SH-SY5Y (cell line): ENCODE results near the gene MLLT3.

ENCODE experiments used
- GATA2 ChIP-seq: IDR thresholded peaks from 2 replicates; pipeline ENCODE4 v1.6.1; 2011; ENCODE audit warnings: mild to moderate bottlenecking, low read depth, low read length
- GATA3 ChIP-seq: IDR thresholded peaks from 2 replicates; pipeline ENCODE4 v1.6.1; 2011; ENCODE audit warnings: low read depth, mild to moderate bottlenecking, low read length, moderate library complexity

The MLLT3 gene

DNA sequence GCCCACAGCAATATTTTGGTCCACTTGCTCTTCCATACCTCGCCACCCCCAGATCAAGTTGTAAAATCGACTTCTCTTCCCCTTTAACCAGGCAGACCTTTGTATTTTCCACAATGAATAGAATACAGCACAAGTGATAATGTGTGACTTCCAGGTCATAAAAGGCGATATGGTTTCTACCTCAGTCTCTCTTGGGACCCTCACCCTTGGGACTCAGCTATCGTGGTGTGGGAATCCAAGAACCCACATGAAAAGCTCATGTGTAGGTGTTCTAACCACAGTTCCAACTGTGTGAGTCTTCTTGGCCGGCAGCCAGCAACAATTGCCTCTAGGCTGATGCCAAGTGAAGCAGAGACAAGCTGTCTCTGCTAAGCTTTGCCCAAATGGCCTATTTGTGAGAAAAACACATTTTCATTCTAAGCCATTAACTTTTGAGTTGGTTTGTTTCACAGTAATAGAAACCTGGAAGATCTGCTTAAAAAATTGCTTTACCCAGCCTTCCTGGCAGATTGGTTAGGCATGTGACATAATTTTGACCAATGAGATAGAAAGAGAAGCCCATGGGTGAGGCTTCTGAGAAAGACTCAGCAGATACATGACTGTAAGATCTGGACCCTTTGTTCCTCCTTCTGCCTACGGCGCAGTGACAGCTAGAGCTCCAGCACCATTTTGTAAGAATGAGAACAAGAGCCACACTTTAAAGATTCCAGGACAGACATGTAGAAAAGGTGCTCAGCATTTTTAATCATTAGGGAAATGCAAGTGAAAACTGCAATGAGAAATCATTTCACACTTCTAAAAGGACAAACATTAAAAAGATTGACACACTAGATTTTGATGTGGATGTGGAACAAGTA, 18.3 kb upstream of the MLLT3 start:
- TF ChIP-seq GATA3 (no peak), GATA2 (no peak)

DNA sequence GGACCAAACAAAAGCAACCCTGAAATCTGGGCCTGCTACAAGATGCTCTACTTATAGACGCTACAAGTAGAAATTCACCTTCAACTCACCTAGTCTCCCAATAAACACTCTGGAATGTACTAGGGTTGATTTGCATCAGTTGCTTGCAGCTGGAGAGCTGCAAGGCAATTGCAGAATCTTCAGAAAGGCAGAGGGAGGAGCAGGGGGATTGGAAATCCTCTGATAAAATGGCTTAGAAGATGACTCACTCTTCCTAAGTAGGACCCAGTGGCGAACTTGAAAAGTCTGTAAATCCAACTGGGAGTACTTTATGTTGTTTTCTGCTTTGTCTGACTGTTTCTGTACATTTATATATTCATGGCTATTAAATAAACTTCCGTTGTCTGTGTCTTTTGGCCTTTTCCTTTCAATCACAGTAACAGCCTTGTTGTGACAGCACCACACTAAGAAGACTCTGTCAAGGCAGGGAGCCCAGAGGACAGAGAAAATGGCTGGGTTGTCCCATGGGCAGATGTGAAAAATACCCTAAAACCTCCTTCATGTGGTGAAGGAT, 14.7 kb upstream of the MLLT3 start:
- TF ChIP-seq GATA2 (no peak), GATA3 (no peak)

DNA sequence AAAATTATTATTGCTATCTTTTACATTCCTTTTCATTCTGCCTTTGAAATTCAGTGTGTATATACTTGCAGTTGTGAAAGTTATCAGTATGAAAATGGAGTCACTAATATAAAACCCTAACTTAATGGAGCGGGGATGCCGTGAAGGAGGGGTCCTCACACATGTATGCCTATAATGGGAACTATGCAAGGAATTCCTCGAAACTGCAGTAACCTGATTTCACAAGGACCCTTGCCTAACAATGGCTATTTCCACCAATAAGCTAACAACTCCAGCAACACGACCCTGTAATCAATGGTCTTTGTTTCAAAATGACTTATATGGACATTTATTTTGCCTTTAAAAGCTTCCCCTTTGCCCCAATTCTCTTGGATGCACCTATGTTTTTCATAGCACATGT, 12.6 kb upstream of the MLLT3 start:
- TF ChIP-seq GATA2: no peak
- TF ChIP-seq GATA3: no peak

DNA sequence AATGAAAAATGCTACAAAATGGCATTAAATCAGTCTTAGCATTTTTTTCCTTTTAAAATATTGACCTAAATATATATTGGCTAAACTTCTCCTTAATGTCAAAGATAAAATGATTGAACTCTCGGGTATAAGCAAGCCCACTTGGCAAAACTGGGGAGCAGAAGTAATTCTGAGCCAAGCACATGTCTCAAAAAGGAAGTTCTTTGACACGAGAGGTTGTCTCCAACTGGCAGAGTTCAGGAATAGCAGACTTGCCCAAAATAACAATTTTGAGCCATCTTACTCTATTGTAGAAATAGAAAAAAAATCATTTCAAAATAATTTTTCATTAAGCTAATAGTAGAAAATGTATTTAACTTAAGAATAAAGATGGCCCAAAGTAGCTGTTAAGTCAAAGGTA, 10.4 kb upstream of the MLLT3 start:
- TF ChIP-seq GATA2 (no peak), GATA3 (no peak)

DNA sequence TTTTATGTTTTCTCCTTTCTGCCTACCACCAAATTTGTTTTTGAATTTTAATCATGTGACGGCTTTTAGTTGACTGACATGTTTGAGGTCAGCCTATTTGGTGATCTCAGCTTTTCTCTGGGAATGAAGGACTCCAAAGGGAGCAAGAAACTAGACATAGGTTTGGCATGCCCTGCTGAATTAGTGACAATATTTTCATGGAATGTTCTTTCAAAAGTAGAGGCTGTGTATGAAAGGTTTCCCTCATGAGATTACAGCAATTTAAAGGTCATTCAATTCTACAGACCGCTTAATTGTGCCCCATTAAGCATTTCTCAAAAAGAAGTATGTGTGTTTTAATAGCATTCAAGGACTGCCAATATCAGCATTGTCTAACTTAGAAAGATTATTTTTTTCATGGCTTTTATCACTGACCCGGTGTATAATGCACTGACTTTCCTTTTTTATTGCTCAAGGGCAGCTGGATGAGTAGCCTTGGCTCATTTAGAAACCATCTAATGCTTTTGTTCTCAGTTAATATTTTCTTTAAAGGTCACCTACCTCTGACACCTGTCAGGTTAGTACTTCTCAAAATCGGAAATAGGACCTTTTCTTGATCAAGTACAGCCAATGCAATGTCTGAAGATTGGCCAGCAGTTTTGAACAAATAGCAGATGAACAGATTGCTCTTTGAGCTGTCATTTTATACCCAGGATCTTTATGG, 8.1 kb upstream of the MLLT3 start:
- TF ChIP-seq GATA2 (no peak), GATA3 (no peak)

DNA sequence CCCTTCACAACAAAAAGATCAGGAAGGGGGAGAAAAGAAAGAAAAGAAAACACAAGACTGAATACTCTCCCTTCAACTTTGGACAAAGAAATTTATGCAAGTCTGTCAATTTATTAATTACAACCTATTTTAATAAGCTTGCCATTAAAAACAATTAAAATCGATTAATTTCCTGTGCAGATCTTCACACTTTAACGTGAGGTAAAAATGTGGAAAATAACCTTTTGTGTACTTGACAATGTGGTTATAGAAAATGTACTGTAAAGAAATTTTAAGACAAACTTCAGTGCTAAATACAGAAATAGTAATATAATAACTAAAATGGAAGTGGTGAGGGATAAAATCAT, 2.7 kb upstream of the MLLT3 start:
- no peak for TF ChIP-seq GATA2
- TF ChIP-seq GATA3: no peak

DNA sequence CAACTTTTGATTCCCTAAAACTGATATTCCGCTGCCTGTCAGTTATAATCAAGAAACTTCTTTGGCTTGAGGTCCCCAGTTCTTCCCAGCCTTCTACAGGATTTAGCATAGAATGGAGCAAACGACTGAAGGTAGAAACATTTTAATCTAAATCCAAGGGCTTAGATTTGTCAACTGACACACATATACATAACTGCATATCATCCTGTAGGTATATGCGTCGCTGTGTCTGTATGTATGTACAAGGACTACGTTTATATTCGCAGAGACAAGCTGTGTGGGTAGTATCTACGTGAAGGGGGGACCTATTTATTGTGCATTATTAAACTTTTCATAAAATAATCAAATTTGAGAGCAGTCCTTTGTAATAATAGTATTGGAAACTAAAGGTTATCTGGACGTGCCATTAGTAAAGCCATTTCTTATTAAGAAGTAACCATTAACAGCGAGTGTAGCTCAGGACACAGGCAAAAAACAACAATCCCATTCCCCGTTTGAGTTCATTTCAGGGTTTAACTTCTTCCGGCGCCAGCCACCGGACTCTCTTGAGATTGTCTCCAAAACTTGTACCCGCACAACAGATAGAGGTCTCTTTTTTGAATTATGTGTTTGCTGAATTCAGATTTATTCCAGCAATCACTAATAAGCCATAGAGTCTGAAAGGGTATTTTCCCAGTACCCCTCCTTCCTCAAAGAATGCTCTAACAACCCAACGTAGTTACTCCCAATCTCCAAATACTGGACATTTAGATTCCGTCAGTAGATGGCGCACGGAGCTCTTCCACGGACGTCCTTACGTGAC, 2.1 kb upstream of the MLLT3 start:
- TF ChIP-seq GATA3 (no peak), GATA2 (no peak)

DNA sequence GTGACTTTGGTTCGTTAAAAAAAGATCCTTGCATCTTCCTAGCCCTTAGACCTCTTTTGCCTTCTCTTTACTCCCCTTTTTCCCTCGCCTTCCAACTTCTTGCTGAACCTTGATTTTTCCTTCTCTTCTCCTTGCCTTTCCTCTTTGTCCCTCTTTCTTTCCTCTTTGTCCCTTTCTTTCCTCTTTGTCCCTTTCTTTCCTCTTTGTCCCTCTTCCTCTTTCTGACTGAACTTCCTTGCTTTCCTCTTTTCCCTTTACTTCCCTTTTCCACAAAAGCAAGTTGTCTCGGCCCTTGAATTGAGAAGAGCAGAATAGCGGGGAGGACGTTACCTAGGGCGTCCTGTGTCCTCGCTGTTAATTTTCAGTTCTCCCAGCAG, 1.4 kb upstream of the MLLT3 start:
- TF ChIP-seq GATA2: no peak
- no peak for TF ChIP-seq GATA3

DNA sequence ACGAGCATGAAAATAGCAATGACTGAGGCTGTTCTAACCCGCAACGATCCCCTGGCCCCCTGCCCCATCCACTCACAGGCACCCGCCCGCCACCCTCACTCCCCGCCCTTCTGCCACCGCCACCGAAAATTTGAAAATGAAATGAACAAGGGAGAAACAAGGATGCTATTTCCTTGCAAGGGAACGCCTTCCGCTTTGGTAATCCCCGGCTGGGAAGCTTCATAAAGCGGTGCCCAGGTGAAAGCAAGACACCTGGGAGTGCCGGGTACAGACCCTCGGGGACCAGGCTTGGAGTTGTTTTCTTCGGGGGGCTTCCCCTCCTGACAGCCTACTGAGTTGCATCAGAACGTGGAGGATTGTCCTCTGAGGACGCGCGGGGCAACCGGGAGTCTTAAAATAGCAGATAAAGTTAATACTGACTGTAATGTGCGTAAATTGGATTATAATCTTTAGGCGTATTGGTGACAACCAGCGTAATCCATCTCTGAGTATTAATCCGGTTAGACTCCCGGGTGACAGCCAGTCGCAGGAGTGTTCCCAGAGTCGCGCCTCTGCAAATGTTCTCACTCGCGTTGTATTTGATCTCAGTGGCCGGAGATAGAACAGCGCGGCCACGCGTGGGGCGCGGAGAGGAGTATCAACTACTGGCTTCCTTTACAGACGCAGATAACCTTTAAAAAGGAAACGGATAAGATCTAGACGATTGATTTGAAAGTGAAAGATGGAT, 885 bp upstream of the MLLT3 start:
- TF ChIP-seq GATA2 (no peak), GATA3 (no peak)

DNA sequence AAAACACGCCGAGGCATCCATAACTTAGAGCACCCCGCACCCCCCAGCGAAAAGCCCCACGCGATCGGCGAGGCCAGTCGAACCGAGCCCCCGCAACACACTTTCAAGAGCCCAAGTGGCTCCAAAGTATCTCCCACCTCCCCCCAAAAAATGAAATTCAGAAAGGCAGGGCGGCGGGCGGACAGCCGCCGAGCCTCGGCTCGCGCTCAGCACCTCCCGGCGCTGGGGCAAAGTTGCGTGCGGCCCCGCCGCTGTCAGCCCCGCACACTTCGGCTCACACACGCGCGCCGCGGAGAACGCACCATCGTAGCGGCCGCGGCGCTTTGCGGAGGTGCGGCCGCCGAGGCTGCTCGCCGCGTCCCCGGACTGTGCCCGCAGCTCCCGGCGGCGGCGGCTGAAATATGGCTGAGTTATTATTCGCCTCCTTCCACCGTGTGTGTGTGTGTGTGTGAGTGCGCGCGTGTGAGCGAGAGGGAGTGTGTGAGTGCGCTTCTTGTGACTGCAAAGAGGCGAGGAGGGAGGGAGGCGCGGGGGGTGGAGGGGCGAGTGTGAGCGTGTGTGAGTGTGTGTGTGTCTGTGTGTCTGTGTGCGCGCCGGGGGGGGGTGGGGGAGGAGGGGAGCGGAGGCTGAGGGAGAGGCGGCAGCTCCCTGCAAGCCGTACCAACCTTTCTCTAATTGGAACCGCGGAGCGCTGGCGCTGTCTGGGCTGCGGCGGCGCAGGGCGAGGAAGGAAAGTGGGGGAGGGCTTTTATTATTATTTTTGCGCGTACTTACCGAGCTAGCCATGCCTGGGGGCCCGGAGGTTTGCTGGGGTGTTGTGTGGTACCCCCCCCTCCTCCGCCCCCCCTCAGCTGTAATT, 599 bp downstream of the MLLT3 start:
- TF ChIP-seq GATA3: no peak
- no peak for TF ChIP-seq GATA2

DNA sequence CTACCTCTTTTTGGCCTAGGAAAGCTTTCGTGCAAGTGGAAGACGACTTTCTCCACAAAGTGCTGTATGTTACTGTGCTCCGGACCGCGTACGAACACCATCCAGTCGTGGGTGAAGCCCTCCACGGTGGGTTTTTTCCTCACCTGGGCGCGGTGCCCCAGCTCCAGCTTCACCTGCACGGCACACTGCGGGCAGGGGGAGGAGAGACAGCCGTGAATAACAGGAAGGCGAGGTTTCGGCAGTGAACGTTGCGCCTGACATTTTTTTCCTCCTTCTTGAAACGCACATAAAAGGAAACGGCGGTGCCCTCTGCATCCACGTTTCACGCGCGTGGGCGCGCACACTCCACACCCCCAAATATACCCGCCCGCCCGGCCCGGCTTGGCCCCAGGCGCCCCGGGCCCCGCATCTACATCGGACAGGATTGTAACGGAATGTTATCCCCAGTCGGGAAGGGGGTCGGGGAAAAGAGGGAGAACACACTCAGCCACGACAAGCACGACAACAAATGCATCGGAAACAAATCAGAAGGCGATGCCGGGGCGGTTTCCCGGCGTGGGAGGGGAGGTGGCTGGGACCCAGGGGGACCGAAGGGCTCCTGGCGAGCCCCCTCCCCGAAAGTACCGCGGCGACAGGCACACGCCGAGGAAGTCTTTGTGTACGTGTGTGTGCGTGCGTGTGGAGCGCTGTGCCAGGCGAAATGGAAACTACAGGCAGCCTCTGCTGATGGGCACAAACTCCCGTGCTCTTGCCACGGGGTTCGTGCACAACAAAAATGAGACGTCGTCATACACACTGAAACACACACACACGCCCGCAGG, 1.4 kb downstream of the MLLT3 start:
- no peak for TF ChIP-seq GATA2
- TF ChIP-seq GATA3: no peak

DNA sequence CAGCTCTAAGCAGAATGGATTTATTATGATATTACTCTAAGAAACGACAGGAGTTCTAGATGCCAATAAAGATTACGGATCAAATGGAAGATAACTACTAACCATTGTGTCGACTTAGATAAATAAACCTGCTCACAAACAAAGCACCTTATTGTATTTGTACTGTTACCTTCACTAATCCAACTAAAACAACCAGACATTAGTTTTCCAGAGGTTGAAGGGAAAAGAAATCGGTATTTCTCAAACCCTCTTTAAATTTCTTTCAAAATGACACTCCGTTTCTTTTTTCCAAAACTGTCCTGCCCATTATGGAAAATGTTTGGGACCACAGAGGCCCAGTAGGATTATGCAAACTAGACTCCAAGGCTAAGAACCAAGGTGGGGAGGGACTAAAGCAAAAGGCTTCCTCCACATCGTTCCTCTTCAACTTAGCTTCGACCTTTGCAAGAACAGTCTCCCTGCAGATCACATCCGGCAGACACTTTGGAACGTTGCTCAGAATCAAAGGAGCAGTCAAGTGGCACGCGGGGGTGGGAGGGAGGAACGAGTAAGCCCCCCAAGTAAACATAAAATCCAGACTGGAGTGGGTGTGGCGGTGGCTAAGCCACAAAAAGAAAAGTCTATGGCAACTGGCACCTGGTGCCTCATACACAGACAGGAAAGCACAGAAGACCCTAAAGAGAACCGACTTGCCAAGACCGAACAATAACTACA, 2.7 kb downstream of the MLLT3 start:
- TF ChIP-seq GATA2 (no peak; the same call in 1 of the 2 replicates), GATA3 (no peak)

DNA sequence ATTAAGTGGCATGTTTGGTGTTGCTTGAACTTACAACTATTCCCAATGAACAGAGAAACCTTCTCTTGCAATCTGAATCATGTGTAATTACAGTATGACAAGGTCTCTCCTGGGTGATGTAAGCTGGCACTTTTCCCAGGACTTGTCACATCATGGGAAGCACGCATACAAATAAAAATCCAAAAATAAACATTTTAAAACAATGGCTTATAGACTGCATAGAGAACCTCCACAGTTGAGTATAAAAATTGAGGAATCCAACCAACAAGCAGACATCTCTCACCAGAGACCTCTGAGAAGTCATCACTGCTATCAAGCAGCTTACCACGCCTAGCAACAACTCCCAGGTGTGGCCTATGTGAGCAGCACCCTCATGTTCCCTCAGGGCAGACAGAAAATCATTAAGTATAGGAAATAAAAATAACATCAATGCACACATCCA, 3.9 kb downstream of the MLLT3 start:
- no peak for TF ChIP-seq GATA3
- no peak for TF ChIP-seq GATA2
